NOMO-1 treated with dmso at 0.1 percent for 144 hours (cell line): ENCODE measurements around the gene FAM53B.

Source experiments
- DNase-seq: peaks from one replicate; lab custom pipeline; 2025; ENCODE audit not compliant: unreplicated experiment; lab: John Stamatoyannopoulos, UW

FAM53B gene

GRCh38 chr10:124667425-124668345, 76.5 kb downstream of the FAM53B start:
- DNase-seq: no peak

GRCh38 chr10:124666494-124666893, 77.7 kb downstream of the FAM53B start:
- no peak for DNase-seq

GRCh38 chr10:124665980-124666379, 78.2 kb downstream of the FAM53B start:
- no peak for DNase-seq

- no peak for DNase-seq
Observed at GRCh38 chr10:124665558-124665957, 78.6 kb downstream of the FAM53B start.

GRCh38 chr10:124665091-124665490, 79.1 kb downstream of the FAM53B start:
- DNase-seq: no peak

GRCh38 chr10:124663766-124664360, 80.3 kb downstream of the FAM53B start:
- DNase-seq: no peak

- no peak for DNase-seq
Observed at GRCh38 chr10:124663228-124663627, 81.0 kb downstream of the FAM53B start.

- no peak for DNase-seq
Observed at GRCh38 chr10:124661660-124662180, 82.5 kb downstream of the FAM53B start.

- no peak for DNase-seq
Observed at GRCh38 chr10:124660404-124661125, 83.6 kb downstream of the FAM53B start.

- no peak for DNase-seq
Observed at GRCh38 chr10:124659380-124659779, 84.8 kb downstream of the FAM53B start.

- no peak for DNase-seq
Observed at GRCh38 chr10:124658591-124659242, 85.5 kb downstream of the FAM53B start.

- DNase-seq: no peak
Observed at GRCh38 chr10:124657806-124658205, 86.4 kb downstream of the FAM53B start.

GRCh38 chr10:124656541-124656940, 87.6 kb downstream of the FAM53B start:
- DNase-seq: no peak

- DNase-seq: no peak
Observed at GRCh38 chr10:124656113-124656490, 88.1 kb downstream of the FAM53B start.

- no peak for DNase-seq
Observed at GRCh38 chr10:124655191-124656112, 88.7 kb downstream of the FAM53B start.

- DNase-seq: no peak
Observed at GRCh38 chr10:124654686-124655085, 89.5 kb downstream of the FAM53B start.

GRCh38 chr10:124653811-124654651, 90.1 kb downstream of the FAM53B start:
- DNase-seq: no peak

GRCh38 chr10:124653311-124653710, 90.9 kb downstream of the FAM53B start:
- no peak for DNase-seq

GRCh38 chr10:124652701-124653100, 91.5 kb downstream of the FAM53B start:
- DNase-seq: no peak
